ENCODE measurements around the gene ATP5F1D.
"Not testable (repeated sequence)": the region's sequence is repeated elsewhere in the genome, so short reads cannot be mapped to it uniquely, and the experiment has no call there.

DNA sequence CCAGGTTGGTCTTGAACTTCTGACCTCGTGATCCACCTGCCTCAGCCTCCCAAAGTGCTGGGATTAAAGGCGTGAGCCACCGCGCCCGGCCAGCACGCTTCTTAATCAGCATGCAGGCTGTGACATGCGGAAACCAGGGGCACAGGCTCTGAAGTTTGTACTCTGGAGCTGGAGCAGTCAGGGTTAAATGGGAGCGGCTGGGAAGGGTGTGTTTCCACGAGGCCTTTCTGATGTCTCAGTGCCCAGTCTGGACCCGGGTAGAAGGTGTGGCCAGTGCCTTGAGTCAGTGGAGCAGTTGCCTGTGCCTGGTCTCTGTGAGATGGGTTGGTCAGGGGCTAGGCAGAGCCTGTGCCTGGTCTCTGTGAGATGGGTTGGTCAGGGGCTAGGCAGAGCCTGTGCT lies 32.7 kb upstream of the ATP5F1D start:
- not testable (repeated sequence) for TF ChIP-seq POLR2AphosphoS5 (IDR thresholded peaks at IDR 0.05; ENCODE audit: insufficient read depth, low read depth, low read length); EZH2 (IDR thresholded peaks at IDR 0.05; ENCODE audit: borderline replicate concordance, low read depth, low read length, severe bottlenecking)
- TF ChIP-seq, protein P1, sequence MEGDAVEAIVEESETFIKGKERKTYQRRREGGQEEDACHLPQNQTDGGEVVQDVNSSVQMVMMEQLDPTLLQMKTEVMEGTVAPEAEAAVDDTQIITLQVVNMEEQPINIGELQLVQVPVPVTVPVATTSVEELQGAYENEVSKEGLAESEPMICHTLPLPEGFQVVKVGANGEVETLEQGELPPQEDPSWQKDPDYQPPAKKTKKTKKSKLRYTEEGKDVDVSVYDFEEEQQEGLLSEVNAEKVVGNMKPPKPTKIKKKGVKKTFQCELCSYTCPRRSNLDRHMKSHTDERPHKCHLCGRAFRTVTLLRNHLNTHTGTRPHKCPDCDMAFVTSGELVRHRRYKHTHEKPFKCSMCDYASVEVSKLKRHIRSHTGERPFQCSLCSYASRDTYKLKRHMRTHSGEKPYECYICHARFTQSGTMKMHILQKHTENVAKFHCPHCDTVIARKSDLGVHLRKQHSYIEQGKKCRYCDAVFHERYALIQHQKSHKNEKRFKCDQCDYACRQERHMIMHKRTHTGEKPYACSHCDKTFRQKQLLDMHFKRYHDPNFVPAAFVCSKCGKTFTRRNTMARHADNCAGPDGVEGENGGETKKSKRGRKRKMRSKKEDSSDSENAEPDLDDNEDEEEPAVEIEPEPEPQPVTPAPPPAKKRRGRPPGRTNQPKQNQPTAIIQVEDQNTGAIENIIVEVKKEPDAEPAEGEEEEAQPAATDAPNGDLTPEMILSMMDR (IDR thresholded peaks at IDR 0.05; ENCODE audit: extremely low read depth in 1 of 2, insufficient read depth in 1 of 2, low read depth in 1 of 2, low read length in 2 of 2): not testable (repeated sequence)
- TF ChIP-seq, protein P2, sequence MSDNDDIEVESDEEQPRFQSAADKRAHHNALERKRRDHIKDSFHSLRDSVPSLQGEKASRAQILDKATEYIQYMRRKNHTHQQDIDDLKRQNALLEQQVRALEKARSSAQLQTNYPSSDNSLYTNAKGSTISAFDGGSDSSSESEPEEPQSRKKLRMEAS (IDR thresholded peaks at IDR 0.05; ENCODE audit: insufficient read depth, insufficient read length): not testable (repeated sequence)

Data from endothelial cell of umbilical vein (primary cell).